ENCODE measurements around the gene PPOX.

GRCh38 chr1:161195171-161195570 lies 28.9 kb downstream of the PPOX start:
- TF ChIP-seq, protein P1, sequence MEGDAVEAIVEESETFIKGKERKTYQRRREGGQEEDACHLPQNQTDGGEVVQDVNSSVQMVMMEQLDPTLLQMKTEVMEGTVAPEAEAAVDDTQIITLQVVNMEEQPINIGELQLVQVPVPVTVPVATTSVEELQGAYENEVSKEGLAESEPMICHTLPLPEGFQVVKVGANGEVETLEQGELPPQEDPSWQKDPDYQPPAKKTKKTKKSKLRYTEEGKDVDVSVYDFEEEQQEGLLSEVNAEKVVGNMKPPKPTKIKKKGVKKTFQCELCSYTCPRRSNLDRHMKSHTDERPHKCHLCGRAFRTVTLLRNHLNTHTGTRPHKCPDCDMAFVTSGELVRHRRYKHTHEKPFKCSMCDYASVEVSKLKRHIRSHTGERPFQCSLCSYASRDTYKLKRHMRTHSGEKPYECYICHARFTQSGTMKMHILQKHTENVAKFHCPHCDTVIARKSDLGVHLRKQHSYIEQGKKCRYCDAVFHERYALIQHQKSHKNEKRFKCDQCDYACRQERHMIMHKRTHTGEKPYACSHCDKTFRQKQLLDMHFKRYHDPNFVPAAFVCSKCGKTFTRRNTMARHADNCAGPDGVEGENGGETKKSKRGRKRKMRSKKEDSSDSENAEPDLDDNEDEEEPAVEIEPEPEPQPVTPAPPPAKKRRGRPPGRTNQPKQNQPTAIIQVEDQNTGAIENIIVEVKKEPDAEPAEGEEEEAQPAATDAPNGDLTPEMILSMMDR (IDR thresholded peaks at IDR 0.05), result no peak
- TF ChIP-seq POLR2AphosphoS5 (IDR thresholded peaks at IDR 0.05) (no peak), POLR2A (IDR thresholded peaks at IDR 0.05) (no peak)
